ENCODE results near the gene GOLM1. TPM values are rescaled to one million over a fixed set of nuclear protein-coding genes. Genes with fewer than 3 reads are reported as not detected.
"Not testable (repeated sequence)": the region's sequence is repeated elsewhere in the genome, so short reads cannot be mapped to it uniquely, and the experiment has no call there.

GOLM1 gene, protein sequence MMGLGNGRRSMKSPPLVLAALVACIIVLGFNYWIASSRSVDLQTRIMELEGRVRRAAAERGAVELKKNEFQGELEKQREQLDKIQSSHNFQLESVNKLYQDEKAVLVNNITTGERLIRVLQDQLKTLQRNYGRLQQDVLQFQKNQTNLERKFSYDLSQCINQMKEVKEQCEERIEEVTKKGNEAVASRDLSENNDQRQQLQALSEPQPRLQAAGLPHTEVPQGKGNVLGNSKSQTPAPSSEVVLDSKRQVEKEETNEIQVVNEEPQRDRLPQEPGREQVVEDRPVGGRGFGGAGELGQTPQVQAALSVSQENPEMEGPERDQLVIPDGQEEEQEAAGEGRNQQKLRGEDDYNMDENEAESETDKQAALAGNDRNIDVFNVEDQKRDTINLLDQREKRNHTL
- total RNA-seq (2014; rRNA removed; shearing (Covaris generic)) = 40.6 and 66.3 TPM in 2 replicates

GRCh38 chr9:86098824-86099700 lies at the start of gene GOLM1:
Gene GOLM1, minus strand, starts transcription at chr9:86099558. Its CDS starts 20,238 bp downstream, at chr9:86079320.
- DNase-seq (ENCODE audit: low read depth) = peak; percentile 65

DNA sequence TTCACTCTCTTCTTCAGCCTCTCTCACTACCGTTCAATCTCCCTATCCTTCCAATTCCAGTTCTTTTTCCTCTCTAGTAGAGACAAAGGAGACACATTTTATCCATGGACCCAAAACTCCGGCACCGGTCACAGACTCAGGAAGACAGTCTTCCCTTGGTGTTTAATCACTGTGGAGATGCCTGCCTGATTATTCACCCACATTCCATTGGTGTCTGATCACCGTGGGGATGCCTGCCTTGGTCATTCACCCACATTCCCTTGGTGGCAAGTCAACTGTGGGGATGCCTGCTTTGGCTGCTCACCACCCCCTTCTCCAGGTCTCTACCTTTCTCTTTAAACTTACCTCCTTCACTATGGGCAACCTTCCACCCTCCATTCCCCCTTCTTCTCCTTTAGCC lies 47.3 kb upstream of the GOLM1 start:
- DNase-seq (ENCODE audit: low read depth) = peak; percentile 79

- not testable (repeated sequence) for DNase-seq (ENCODE audit: low read depth)
Observed at GRCh38 chr9:86145960-86146359, 46.6 kb upstream of the GOLM1 start.

DNA sequence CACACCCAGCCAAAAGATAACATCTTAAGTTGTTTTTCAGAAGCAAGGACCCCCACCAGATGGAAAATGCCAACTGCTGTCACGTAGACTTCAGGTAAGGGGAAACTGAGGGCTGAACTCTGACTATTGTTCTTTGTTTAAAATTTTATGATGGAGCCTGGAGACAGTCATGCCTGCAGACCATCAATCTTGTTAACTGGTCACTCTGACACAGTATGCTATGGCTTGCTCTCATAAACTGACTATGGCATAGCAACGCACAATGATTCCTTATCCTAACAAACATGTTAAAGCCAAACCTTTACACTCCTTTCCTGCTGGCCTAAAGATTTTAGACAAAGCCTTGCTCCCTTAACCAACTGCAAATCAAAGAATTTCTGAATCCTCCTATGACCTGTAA lies 43.6 kb upstream of the GOLM1 start:
- no peak for DNase-seq (ENCODE audit: low read depth)

- peak; percentile 57 for DNase-seq (ENCODE audit: low read depth)
Observed at GRCh38 chr9:86141843-86142242, 42.5 kb upstream of the GOLM1 start.

DNA sequence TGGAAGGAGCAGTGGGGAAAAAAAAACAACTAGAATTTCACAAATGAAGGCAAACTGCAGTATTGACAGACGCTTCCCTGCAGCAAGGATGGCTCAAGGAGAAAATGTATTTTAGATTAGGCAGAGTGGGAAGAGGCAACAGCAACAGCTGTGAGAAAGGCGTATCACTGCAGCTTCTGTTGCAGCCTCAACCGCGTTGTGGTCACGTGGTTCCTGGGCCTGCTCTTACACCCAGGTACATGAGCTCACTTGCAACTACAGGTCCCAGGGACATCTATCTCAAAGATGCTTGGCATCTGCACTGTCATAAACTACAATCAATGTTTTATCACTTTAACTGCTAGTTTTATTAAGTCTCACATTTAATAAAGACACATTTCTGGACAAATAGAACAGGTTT lies 36.0 kb upstream of the GOLM1 start:
- no peak for DNase-seq (ENCODE audit: low read depth)

DNA sequence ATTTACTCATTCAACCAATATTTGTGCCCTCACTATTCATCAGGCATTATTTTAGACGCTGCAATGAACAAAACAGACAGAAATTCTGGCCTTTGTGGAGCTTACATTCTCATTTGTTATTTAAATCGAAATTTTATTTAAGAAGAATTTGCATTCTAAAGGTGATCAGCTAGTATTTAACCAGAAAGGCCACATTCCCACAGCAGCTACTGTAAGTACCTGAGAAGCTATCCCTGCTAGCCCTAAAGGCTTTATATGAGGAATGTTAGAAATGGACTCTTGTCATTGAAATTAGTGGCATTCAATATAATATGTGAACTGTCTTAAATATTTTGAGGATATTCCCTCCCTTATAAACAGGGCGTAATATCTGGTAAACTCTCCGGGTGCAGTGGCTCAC lies 35.0 kb upstream of the GOLM1 start:
- DNase-seq (ENCODE audit: low read depth) = no peak

DNA sequence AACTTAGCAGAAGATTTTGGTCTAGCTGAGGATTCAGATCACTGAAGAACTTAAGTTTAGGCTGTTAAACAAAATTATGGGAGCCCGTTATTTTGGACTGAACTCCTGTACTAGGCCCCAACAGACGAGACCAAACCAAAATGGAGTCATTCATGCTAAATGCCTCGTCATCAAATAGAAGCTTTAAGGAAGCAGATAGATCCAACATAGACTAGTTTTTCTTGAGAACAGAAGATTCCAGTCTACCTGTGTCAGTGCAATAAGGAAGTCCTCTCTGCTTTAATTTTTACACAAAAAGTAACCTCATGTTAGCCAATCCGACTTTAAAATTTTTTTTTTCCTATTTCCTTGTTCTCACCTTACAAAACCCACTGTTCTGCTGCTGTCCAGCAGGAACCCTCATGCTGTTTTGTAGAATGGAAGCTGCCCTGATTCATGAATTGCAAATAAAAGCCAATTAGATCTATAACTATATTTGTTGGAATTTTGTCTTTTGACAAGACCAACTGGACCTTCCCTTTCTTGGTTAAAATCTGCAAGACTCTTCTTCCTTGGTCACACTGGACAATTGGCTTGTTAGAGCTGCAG lies 29.0 kb upstream of the GOLM1 start:
- DNase-seq (ENCODE audit: low read depth) = no peak

- peak; percentile 100 for DNase-seq (ENCODE audit: low read depth)
Observed at GRCh38 chr9:86126998-86127972, 27.9 kb upstream of the GOLM1 start.

DNA sequence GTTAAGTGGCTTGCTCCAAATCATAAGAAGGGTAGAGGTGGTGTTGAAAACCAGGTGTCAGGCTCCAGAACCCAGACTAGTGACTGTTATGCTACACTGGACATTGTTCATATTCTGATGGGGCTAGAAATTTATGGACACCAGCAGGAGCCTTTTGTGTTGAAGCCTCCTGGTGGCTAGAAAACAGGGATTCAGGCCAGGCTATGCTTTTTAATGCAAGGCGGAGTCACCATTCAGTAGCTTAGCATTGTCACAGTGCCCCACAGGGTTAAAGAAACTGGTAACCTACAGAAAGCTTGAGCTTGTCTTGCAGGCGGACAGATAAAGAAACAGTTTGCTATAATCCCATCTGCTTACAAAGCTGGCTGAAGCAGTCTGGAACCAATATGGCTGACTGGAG lies 23.0 kb upstream of the GOLM1 start:
- DNase-seq (ENCODE audit: low read depth) = peak; percentile 14

DNA sequence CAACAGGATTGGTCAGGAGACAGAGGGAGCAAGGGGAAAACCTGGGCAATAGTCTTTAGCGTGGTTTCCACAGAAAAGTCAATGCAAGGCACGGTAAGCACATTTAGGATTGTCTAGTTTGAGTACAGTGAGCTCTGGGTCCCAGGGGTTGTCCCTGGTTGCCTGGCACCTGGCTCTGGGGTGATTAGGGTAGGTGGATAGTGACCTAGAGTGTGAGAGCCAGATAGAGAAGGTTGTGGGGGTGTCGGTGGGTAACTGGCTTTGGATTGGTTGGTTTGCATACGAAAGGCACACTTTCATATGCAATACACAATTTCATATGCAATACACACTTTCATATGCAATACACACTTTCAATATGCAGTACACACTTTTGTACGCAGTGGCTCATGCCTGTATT lies 20.1 kb upstream of the GOLM1 start:
- DNase-seq (ENCODE audit: low read depth) = no peak

DNA sequence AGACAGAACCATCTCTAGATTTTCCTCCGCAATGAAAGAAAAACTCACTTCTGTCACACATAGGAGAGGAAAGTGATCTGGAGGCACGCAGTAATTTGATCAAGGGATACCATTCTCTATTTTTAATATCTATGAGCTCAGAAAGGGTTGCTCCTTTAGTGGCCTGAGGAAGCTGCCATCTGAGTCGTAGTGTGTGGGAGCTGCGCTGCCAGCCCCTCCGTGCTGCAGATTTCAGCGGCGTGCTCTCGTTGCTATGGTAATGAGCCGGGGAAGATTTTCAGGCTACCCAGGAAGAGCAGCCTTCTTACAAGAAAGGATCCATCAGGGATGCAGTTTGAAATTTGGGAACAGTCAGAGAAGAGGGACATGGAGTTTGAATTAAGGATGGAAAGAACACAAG lies 17.1 kb upstream of the GOLM1 start:
- DNase-seq (ENCODE audit: low read depth) = no peak

DNA sequence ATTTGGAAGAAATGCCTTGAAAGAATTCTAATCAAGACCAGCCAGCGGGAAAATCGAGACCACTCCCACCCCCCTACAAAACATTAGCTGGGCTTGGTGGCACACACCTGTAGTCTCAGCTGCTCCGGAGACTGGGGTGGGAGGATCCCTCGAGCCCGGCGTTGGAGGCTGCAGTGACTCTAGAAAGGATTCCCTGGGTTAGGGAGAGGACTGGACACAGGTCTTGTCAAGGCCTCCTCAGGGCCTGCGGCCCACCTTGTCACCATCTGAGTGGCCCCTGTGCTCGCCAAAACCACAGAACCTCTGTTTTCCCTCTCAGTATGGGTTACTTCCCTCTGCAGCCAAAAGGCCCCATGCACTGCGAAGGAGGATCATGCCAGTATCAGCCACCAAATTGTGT lies 16.5 kb upstream of the GOLM1 start:
- no peak for DNase-seq (ENCODE audit: low read depth)

DNA sequence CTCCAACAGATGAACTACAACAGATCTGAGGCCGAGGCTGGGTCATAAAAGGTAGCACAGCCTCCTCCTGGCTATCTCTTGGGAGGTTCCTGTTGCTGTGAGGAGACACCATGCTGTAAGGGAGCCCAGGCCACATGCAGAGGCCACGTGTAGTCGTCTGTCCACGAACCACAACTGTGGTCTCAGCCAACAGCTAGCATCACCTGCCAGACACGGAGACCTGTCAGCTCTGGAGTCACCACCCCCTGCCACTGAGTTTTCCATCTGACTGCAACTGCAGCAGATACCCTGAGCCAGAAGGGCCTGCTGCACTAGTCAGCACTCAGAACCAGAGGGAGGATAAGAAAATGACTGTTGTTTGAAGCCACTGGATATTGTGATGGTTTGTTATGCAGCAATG lies 12.7 kb upstream of the GOLM1 start:
- no peak for DNase-seq (ENCODE audit: low read depth)

DNA sequence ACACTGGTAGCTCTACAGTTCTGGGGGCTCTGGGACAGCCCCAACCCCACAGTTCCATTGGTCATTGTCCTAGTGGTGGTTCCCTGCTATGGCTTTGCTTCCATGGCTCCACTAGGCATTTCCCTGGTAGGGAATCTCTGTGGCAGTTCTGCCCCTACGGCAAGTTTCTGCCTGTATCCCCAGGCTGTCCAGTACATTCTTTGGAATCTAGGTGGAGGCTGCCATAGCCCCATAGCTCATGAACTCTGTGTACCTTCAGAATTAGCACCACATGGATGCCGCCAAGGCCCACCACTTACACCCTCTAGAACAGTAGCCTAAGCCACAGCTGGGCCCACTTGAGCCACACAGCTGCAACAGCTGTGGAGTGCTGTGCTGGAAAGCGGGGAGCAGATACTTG lies 3.3 kb upstream of the GOLM1 start:
- DNase-seq (ENCODE audit: low read depth) = no peak

GRCh38 chr9:86099701-86100364 lies 475 bp upstream of the GOLM1 start:
- no peak for DNase-seq (ENCODE audit: low read depth)

GRCh38 chr9:86097510-86098224 lies 1.7 kb downstream of the GOLM1 start:
- DNase-seq (ENCODE audit: low read depth) = no peak

DNA sequence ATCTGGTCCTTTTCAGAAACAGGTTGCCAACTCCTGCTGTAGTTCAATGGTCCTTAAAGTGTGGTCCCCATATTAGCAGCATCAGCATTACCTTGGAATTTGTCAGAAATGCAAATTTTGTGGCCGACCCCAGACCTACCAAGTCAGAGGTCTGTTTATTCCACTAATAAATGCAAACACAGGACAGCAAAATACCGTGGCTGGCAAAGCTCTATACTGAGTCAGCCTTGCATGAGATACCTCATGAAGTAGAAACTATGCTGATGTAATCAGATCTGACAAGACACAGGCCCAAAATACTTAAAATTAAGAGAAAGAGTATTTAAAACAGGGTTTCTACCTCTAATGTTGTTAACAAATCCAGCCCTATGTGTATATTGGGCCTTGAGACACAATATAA lies 3.0 kb downstream of the GOLM1 start:
- peak; percentile 49 for DNase-seq (ENCODE audit: low read depth)

DNA sequence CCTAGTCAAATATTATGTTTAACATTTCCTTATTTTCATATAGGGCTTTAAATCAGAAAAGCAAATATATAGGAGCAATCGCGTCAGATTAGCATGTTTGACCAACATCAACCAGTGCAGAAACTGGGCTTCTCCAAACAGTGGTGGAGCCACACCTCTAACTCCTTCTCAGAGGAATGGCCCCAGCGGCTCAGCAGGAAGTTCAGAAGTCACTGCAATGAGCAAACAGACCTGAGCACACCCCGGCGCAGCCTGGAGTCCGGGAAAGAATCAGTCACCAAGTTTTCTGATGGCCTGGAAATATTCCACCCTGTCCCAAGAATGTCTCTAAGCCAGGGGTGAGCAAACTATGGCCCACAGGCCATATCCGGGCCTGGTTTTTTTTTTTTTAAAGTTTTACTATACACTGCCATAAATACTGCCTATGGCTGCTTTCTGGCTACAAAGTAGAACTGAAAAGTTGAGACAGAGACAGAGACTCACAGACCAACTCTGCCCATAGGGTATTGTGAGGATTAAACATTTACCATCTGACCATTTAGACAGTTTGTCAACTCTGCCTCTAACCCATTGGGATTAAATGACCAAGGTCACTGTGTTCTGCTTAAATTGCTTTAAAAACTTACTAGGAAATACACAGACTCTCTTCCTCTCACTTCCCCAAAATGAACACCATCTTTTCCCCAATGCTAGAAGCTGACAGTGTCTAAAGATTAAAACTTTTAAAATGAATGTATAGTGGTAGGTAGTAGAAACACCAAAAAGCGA lies 5.4 kb downstream of the GOLM1 start:
- no peak for DNase-seq (ENCODE audit: low read depth)
